HCT116 (cell line): ENCODE measurements around the gene ISX. TPM values are rescaled to one million over a fixed set of nuclear protein-coding genes. Genes with fewer than 3 reads are reported as not detected.

ENCODE experiments used
- ATAC-seq: fragments of 200-7000 bp; cut with Tn5 transposase; 2 replicates; pipeline ENCODE4 v1.9.1; 2020; ENCODE audit warnings: mild to moderate bottlenecking, moderate library complexity
- BruUV-seq: library from RNA; stranded (reverse); fragments of 400-500 nt; replicated peaks from 2 replicates; lab custom pipeline; 2021; lab: Mats Ljungman, UMichigan
- CTCF ChIA-PET: fragments of 300-600 bp; sonication (Branson Sonifier 250); formaldehyde crosslinking; loops from one replicate; lab custom pipeline; 2021; ENCODE audit warnings: antibody characterized with exemption; lab: Charles Lee
- POLR2A ChIA-PET: fragments of 300-600, 350-600 bp; sonication (Branson Sonifier 250); formaldehyde crosslinking; loops from one replicate; lab custom pipeline; 2021; ENCODE audit warnings: antibody characterized with exemption; lab: Charles Lee
- RAD21 ChIA-PET, 2 experiments: fragments of 300-600 bp; sonication (Branson Sonifier 250); formaldehyde crosslinking; loops; one replicate each; lab custom pipeline; 2023; ENCODE audit warnings: low total read pairs in 2 of 2; ENCODE audit not compliant: uncharacterized antibody in 2 of 2, unreplicated experiment in 2 of 2, low non-redundant PET in 1 of 2; lab: Charles Lee
- DNase-seq: peaks from one replicate; pipeline ENCODE4 v3.0.0-alpha.2; 2010; ENCODE audit warnings: low read depth, low spot score
- H2AFZ ChIP-seq: fragments of 200-600 bp; shearing (Covaris generic), sonication (generic); 2 replicates; pipeline ENCODE4 v1.6.1; 2017; ENCODE audit warnings: low read depth, mixed run types, mixed read lengths, antibody characterized with exemption, low read length; ENCODE audit not compliant: poor library complexity, severe bottlenecking
- H3K27ac ChIP-seq: 2 replicates; pipeline ENCODE4 v1.5.1; 2012; ENCODE audit warnings: low read depth, low read length
- H3K27me3 ChIP-seq: fragments of 200-600 bp; sonication (generic); 2 replicates; pipeline ENCODE4 v1.6.1; 2016; ENCODE audit warnings: mixed run types, low read length, mixed read lengths; ENCODE audit not compliant: insufficient read depth
- H3K36me3 ChIP-seq, 2 experiments: fragments of 200-500 bp in 1 of 2; fragments of 200-600 bp in 1 of 2; sonication (Bioruptor generic) in 1 of 2; sonication (generic) in 1 of 2; 2 replicates each; pipeline versions ENCODE4 v1.5.1 to v1.6.1; 2014 to 2016; ENCODE audit warnings: low read length in 2 of 2, inconsistent platforms in 1 of 2, mixed read lengths in 1 of 2, mixed run types in 1 of 2; ENCODE audit not compliant: insufficient read depth in 2 of 2, control insufficient read depth in 1 of 2
- H3K4me1 ChIP-seq, 2 experiments: fragments of 200-600 bp in 1 of 2; sonication (generic) in 1 of 2; 2 replicates each; pipeline versions ENCODE4 v1.5.1 to v1.6.1; 2012 to 2017; ENCODE audit warnings: low read length in 2 of 2, inconsistent platforms in 1 of 2, mild to moderate bottlenecking in 1 of 2, mixed read lengths in 1 of 2, mixed run types in 1 of 2, moderate library complexity in 1 of 2; ENCODE audit not compliant: insufficient read depth in 2 of 2, control insufficient read depth in 1 of 2
- H3K4me2 ChIP-seq: fragments of 200-600 bp; sonication (generic); 2 replicates; pipeline ENCODE4 v1.6.1; 2017; ENCODE audit warnings: mixed run types, low read length, mixed read lengths
- H3K4me3 ChIP-seq, 2 experiments: fragments of 200-600 bp in 1 of 2; sonication (generic) in 1 of 2; replicated peaks in 1 of 2; 2 replicates each; pipeline ENCODE4 v1.5.1; 2011 to 2016; ENCODE audit warnings: low read length in 2 of 2, control low read depth in 1 of 2, low read depth in 1 of 2, mild to moderate bottlenecking in 1 of 2, mixed read lengths in 1 of 2, mixed run types in 1 of 2
- H3K79me2 ChIP-seq: fragments of 200-600 bp; sonication (generic); 2 replicates; pipeline ENCODE4 v1.6.1; 2017; ENCODE audit warnings: mild to moderate bottlenecking, mixed run types, low read length, moderate library complexity, mixed read lengths; ENCODE audit not compliant: insufficient read depth
- H3K9ac ChIP-seq: fragments of 200-600 bp; sonication (generic); 2 replicates; pipeline ENCODE4 v1.6.1; 2016; ENCODE audit warnings: low read length, mixed read lengths
- H3K9me2 ChIP-seq: fragments of 200-600 bp; sonication (generic), shearing (Covaris generic); 2 replicates; pipeline ENCODE4 v1.6.1; 2017; ENCODE audit warnings: mixed run types, mild to moderate bottlenecking, moderate library complexity; ENCODE audit not compliant: insufficient read depth
- H3K9me3 ChIP-seq, 2 experiments: fragments of 200-500 bp in 1 of 2; fragments of 200-600 bp in 1 of 2; sonication (Bioruptor generic) in 1 of 2; sonication (generic) in 1 of 2; 2 replicates each; pipeline ENCODE4 v1.6.1; 2014 to 2017; ENCODE audit warnings: low read length in 2 of 2, mixed read lengths in 2 of 2, inconsistent platforms in 1 of 2, low read depth in 1 of 2, mild to moderate bottlenecking in 1 of 2, mixed run types in 1 of 2, moderate library complexity in 1 of 2; ENCODE audit not compliant: control insufficient read depth in 1 of 2, insufficient read depth in 1 of 2
- H4K20me1 ChIP-seq: fragments of 200-600 bp; sonication (generic), shearing (Covaris generic); 2 replicates; pipeline ENCODE4 v1.6.1; 2017; ENCODE audit warnings: mixed run types, mild to moderate bottlenecking, moderate library complexity; ENCODE audit not compliant: insufficient read depth
- ATF3 ChIP-seq: IDR thresholded peaks from 2 replicates; pipeline ENCODE4 v1.6.1; 2012
- CBX3 ChIP-seq: IDR thresholded peaks from 2 replicates; pipeline ENCODE4 v1.6.1; 2012; ENCODE audit warnings: low read depth
- CEBPB ChIP-seq: IDR thresholded peaks from 2 replicates; pipeline ENCODE4 v1.6.1; 2012; ENCODE audit warnings: low read depth
- CTCF ChIP-seq, 3 experiments: fragments of 200-600 bp in 1 of 3; sonication (generic) in 1 of 3; IDR thresholded peaks in 2 of 3; conservative IDR thresholded peaks in 1 of 3; 2 replicates each; pipeline ENCODE4 v1.5.1; 2012 to 2017; ENCODE audit warnings: low read depth in 2 of 3, low read length in 2 of 3, antibody characterized with exemption in 1 of 3, borderline replicate concordance in 1 of 3, control low read depth in 1 of 3, mild to moderate bottlenecking in 1 of 3, mixed read lengths in 1 of 3, mixed run types in 1 of 3, moderate library complexity in 1 of 3; ENCODE audit not compliant: insufficient read depth in 1 of 3
- EGR1 ChIP-seq: IDR thresholded peaks from 2 replicates; pipeline ENCODE4 v1.6.1; 2012; ENCODE audit warnings: low read depth
- ELF1 ChIP-seq: IDR thresholded peaks from 2 replicates; pipeline ENCODE4 v1.6.1; 2012; ENCODE audit warnings: low read depth, borderline replicate concordance
- EZH2phosphoT487 ChIP-seq: fragments of 200-600 bp; IDR thresholded peaks from 2 replicates; pipeline ENCODE4 v1.6.1; 2018; ENCODE audit warnings: antibody characterized with exemption, borderline replicate concordance
- JUND ChIP-seq: IDR thresholded peaks from 2 replicates; pipeline ENCODE4 v1.6.1; 2012
- MAX ChIP-seq: IDR thresholded peaks from 2 replicates; pipeline ENCODE4 v1.6.1; 2012
- POLR2A ChIP-seq: IDR thresholded peaks from 2 replicates; pipeline ENCODE4 v1.7.0; 2011; ENCODE audit warnings: borderline replicate concordance; ENCODE audit not compliant: insufficient read depth, insufficient read length; ENCODE audit errors: extremely low read depth
- POLR2AphosphoS5 ChIP-seq: IDR thresholded peaks from 2 replicates; pipeline ENCODE4 v1.6.1; 2011; ENCODE audit warnings: mild to moderate bottlenecking, low read depth, low read length, moderate library complexity
- RAD21 ChIP-seq: IDR thresholded peaks from 2 replicates; pipeline ENCODE4 v1.6.1; 2012; ENCODE audit warnings: low read depth, mild to moderate bottlenecking
- REST ChIP-seq: IDR thresholded peaks from 2 replicates; pipeline ENCODE4 v1.6.1; 2012; ENCODE audit warnings: low read depth
- SP1 ChIP-seq: IDR thresholded peaks from 2 replicates; pipeline ENCODE4 v1.6.1; 2012; ENCODE audit warnings: low read depth
- SRF ChIP-seq: IDR thresholded peaks from 2 replicates; pipeline ENCODE4 v1.6.1; 2012; ENCODE audit warnings: low read depth
- TCF7L2 ChIP-seq: IDR thresholded peaks from 2 replicates; pipeline ENCODE4 v1.7.0; 2011; ENCODE audit warnings: borderline replicate concordance, inconsistent platforms; ENCODE audit not compliant: insufficient read depth, insufficient read length; ENCODE audit errors: extremely low read depth
- ZBTB33 ChIP-seq: IDR thresholded peaks from 2 replicates; pipeline ENCODE4 v1.6.1; 2011; ENCODE audit warnings: mild to moderate bottlenecking, low read length, moderate library complexity; ENCODE audit not compliant: insufficient replicate concordance; ENCODE audit errors: extremely low read depth
- ZFX ChIP-seq: fragments of 450-650 bp; IDR thresholded peaks from 2 replicates; pipeline ENCODE4 v1.6.1; 2017
- ZNF274 ChIP-seq: fragments of 200-500 bp; sonication (Bioruptor generic); IDR thresholded peaks from 2 replicates; pipeline ENCODE4 v1.6.1; 2014; ENCODE audit warnings: mild to moderate bottlenecking, low read depth, low read length, inconsistent platforms
- intact Hi-C: fragments of 100-400 bp; cut with micrococcal nuclease; formaldehyde crosslinking; loops from 2 replicates; pipeline ENCODE4 v1.10.0; 2022
- total RNA-seq: library from RNA; stranded (reverse); gene quantifications from one replicate; pipeline ENCODE4 v1.2.1, GENCODE V29; 2021; ENCODE audit not compliant: unreplicated experiment

ISX gene
- total RNA-seq, 1 experiment from 2014 or later: not detected

- no peaks in the 10 kb centered on the region for H3K79me2 ChIP-seq
- no peaks in the 10 kb centered on the region for H3K36me3 ChIP-seq
- H3K4me3 ChIP-seq: no peak overlapping the region
- H3K9me2 ChIP-seq: no peaks in the 10 kb centered on the region
- ChIA-PET CTCF (no interaction called here), RAD21 (no interaction called here), POLR2A (no interaction called here)
- H3K4me2 ChIP-seq: no peak overlapping the region
- ATAC-seq: no peak
- H3K27ac ChIP-seq: no peak overlapping the region
- H4K20me1 ChIP-seq: no peaks in the 10 kb centered on the region
- intact Hi-C loops: no loop called here
- no peak for DNase-seq
- H2AFZ ChIP-seq: no peak overlapping the region
- H3K4me1 ChIP-seq: no peaks in the 10 kb centered on the region
- TF ChIP-seq ZFX (no peak), ELF1 (no peak), RAD21 (no peak), SRF (no peak), MAX (no peak), POLR2AphosphoS5 (no peak), ZNF274 (no peak), SP1 (no peak), CBX3 (no peak), EZH2phosphoT487 (no peak), REST (no peak), TCF7L2 (no peak), CTCF (IDR thresholded peaks at IDR 0.05 in 2 of 3, conservative IDR thresholded peaks at IDR 0.05 in 1 of 3; ENCODE audit: borderline replicate concordance in 1 of 3, insufficient read depth in 1 of 3, low read depth in 2 of 3, low read length in 2 of 3) (no peak), CEBPB (no peak), ATF3 (no peak), JUND (no peak), EGR1 (no peak), ZBTB33 (no peak), POLR2A (no peak)
- BruUV-seq: no TSS peak
- no peaks in the 10 kb centered on the region for H3K9me3 ChIP-seq
- H3K9ac ChIP-seq: no peak overlapping the region
- 0 out of 2 replicates have a peak, but pooled peaks cover 5% of the 10 kb centered on the region for H3K27me3 ChIP-seq
These were observed 14.2 kb upstream of the ISX start for GRCh38 chr22:35051791-35052190.
